Measurements from ENCODE around the gene TUBA4B. TPM values are rescaled to one million over a fixed set of nuclear protein-coding genes. Genes with fewer than 3 reads are reported as not detected.
"Not testable (repeated sequence)": the region's sequence is repeated elsewhere in the genome, so short reads cannot be mapped to it uniquely, and the experiment has no call there.

TUBA4B gene
- polyA plus RNA-seq, 3 donors: not detected

DNA sequence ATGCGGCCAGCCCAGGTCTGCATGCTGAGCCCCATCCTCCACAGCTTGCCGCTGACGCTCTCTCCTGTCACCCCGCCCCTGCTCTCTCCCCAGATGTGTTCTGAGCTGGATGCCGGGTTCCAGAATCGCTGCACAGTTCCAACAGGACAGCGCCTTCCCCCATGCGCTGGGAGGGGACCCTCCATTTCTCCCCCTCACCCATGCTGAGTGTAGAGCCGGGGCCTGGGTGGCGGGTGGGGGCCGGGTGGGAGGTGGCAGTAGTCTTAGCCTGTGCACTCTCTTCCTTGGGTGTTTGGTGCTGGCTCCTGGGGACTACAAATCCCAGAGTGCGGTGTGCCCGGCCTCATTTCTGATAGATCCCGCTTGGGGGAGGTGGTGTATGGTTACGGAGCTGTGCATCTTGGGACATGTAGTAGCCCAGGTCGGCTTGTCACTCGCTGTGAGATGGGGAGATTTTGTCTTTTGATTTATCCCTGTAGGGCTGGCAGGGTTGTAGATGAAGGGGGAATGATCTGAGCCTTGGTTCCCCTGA is 32.9 kb downstream of the TUBA4B start:
- no peak overlapping the region for H3K27ac ChIP-seq (ENCODE audit: low read depth in 1 of 2, low read length in 2 of 2)
- DNase-seq: no peak
- no peak overlapping the region for H3K4me3 Mint-ChIP-seq
- no peak overlapping the region for H3K27ac Mint-ChIP-seq
- TF ChIP-seq CTCF (IDR thresholded peaks at IDR 0.05): no peak
- H3K4me2 ChIP-seq (replicated peaks; ENCODE audit: extremely low read depth, low read length, poor library complexity, severe bottlenecking): no peak overlapping the region
- H3K36me3 ChIP-seq (replicated peaks in 1 of 2; ENCODE audit: control insufficient read depth in 1 of 2, insufficient read depth in 2 of 2, low read length in 2 of 2): peaks cover 47 to 49% of the 10 kb centered on the region in 2 donors
- H2AFZ ChIP-seq (ENCODE audit: insufficient read depth, low read depth, low read length, poor library complexity, severe bottlenecking): no peak overlapping the region
- peaks cover 52% of the 10 kb centered on the region in 2 donors for H3K36me3 Mint-ChIP-seq
- H3K79me2 ChIP-seq (ENCODE audit: insufficient read depth, low read length): no peaks in the 10 kb centered on the region
- H3K4me1 Mint-ChIP-seq: peaks cover 2% of the 10 kb centered on the region
- H3K4me3 ChIP-seq (replicated peaks in 1 of 3; ENCODE audit: low read depth in 2 of 3, low read length in 3 of 3): no peak overlapping the region
- 100% methylated on average over 10 of the region's 17 CpGs for WGBS (ENCODE audit: insufficient coverage)
- no peaks in the 10 kb centered on the region for H3K27me3 ChIP-seq (ENCODE audit: control insufficient read depth in 2 of 2, insufficient read depth in 2 of 2, low read length in 2 of 2)
- peaks cover 5% of the 10 kb centered on the region for H4K20me1 ChIP-seq (ENCODE audit: insufficient read depth, low read length)
- H3K9me3 Mint-ChIP-seq: peaks cover 0 to 1% (median 0%) of the 10 kb centered on the region in 7 donors
- intact Hi-C loops (cut with micrococcal nuclease): no loop called here
- peaks cover 0 to 6% (median 5%) of the 10 kb centered on the region in 3 donors for H3K27me3 Mint-ChIP-seq (ENCODE audit: low read depth in 3 of 3)
- no peaks in the 10 kb centered on the region for H3K4me1 ChIP-seq (ENCODE audit: control insufficient read depth in 1 of 2, insufficient read depth in 2 of 2, low read length in 2 of 2)
- no peaks in the 10 kb centered on the region for H3K9me3 ChIP-seq (replicated peaks in 1 of 2; ENCODE audit: control insufficient read depth in 1 of 2, insufficient read depth in 1 of 2, low read length in 2 of 2)
- H3K9ac ChIP-seq (ENCODE audit: insufficient read depth, low read length, poor library complexity, severe bottlenecking): no peak overlapping the region

DNA sequence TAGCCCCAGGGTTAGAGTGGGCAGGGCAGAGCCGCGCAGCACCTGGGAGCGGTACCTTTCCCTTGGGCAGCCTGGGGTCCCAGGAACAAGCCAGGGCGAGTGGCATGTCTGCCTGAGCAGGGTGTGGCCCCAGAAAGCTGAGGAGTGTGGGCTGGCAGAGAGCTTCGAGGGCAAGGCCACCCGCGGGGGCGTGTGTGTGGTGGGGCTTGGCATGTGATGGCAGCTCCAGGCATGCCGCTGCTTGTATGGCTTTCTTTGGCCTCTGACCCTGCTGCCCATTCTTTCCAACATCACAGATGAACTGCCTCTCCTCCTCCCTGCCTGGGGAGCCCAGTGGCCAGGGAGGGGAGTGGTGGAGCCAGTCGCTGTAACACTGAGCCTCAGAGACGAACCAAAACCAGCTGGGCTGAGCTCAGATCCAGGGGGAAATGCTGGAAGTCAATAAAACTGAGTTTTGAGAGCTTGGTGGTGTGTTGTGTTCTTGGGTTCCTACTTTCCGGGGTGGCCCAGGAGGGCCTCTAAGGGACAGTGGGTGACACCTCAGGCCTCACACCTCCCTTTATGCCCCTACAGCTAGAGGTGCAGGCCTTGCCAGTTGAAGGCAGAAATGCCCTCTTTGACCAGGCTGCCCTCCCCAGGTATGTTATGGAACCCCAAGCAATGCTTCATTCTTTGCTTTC is 33.5 kb downstream of the TUBA4B start:
- Histone ChIP-seq H2AFZ (ENCODE audit: insufficient read depth, low read depth, low read length, poor library complexity, severe bottlenecking) (no peak overlapping the region), H3K27ac (ENCODE audit: low read depth in 1 of 2, low read length in 2 of 2) (no peak overlapping the region)
- peaks cover 0 to 6% (median 6%) of the 10 kb centered on the region in 3 donors for H3K27me3 Mint-ChIP-seq (ENCODE audit: low read depth in 3 of 3)

DNA sequence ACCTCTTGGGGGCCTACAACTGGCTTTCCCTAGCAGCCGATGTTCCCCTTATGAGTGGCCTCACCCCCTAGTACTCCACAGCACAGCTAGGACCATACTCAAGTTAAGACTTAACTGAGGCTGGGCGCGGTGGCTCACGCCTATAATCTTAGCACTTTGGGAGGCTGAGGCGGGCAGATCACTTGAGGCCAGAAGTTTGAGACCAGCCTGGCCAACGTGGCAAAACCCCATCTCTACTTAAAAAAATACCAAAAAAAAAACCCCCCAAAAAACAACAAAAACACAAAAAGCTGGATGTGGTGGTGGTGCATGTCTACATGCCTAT is 34.0 kb downstream of the TUBA4B start:
- H3K4me1 ChIP-seq (ENCODE audit: control insufficient read depth in 1 of 2, insufficient read depth in 2 of 2, low read length in 2 of 2); H3K4me3 Mint-ChIP-seq; H3K27me3 Mint-ChIP-seq (ENCODE audit: low read depth in 3 of 3); DNase-seq; H2AFZ ChIP-seq (ENCODE audit: insufficient read depth, low read depth, low read length, poor library complexity, severe bottlenecking); H3K9me3 ChIP-seq (replicated peaks in 1 of 2; ENCODE audit: control insufficient read depth in 1 of 2, insufficient read depth in 1 of 2, low read length in 2 of 2); H3K27ac Mint-ChIP-seq; H4K20me1 ChIP-seq (ENCODE audit: insufficient read depth, low read length); H3K27me3 ChIP-seq (ENCODE audit: control insufficient read depth in 2 of 2, insufficient read depth in 2 of 2, low read length in 2 of 2); H3K79me2 ChIP-seq (ENCODE audit: insufficient read depth, low read length); H3K4me2 ChIP-seq (replicated peaks; ENCODE audit: extremely low read depth, low read length, poor library complexity, severe bottlenecking); intact Hi-C loops (cut with micrococcal nuclease); H3K27ac ChIP-seq (ENCODE audit: low read depth in 1 of 2, low read length in 2 of 2); H3K4me3 ChIP-seq (replicated peaks in 1 of 3; ENCODE audit: low read depth in 2 of 3, low read length in 3 of 3); H3K9me3 Mint-ChIP-seq; H3K4me1 Mint-ChIP-seq; H3K9ac ChIP-seq (ENCODE audit: insufficient read depth, low read length, poor library complexity, severe bottlenecking): not testable (repeated sequence)
- H3K36me3 ChIP-seq (replicated peaks in 1 of 2; ENCODE audit: control insufficient read depth in 1 of 2, insufficient read depth in 2 of 2, low read length in 2 of 2): peaks cover 38 to 39% of the 10 kb centered on the region in 2 donors
- H3K36me3 Mint-ChIP-seq: peaks cover 41% of the 10 kb centered on the region in 2 donors
- 93% methylated on average over 1 of the region's 6 CpGs for WGBS (ENCODE audit: insufficient coverage)

More for the DNA sequence above, 33.5 kb downstream of the TUBA4B start:
- TF ChIP-seq CTCF (IDR thresholded peaks at IDR 0.05): no peak
- H3K36me3 Mint-ChIP-seq: peaks cover 45 to 46% of the 10 kb centered on the region in 2 donors
- peaks cover 0 to 1% (median 0%) of the 10 kb centered on the region in 7 donors for H3K9me3 Mint-ChIP-seq
- H4K20me1 ChIP-seq (ENCODE audit: insufficient read depth, low read length): peaks cover 5% of the 10 kb centered on the region
- H3K27me3 ChIP-seq (ENCODE audit: control insufficient read depth in 2 of 2, insufficient read depth in 2 of 2, low read length in 2 of 2): no peaks in the 10 kb centered on the region
- no peaks in the 10 kb centered on the region for H3K9me3 ChIP-seq (replicated peaks in 1 of 2; ENCODE audit: control insufficient read depth in 1 of 2, insufficient read depth in 1 of 2, low read length in 2 of 2)
- H3K4me2 ChIP-seq (replicated peaks; ENCODE audit: extremely low read depth, low read length, poor library complexity, severe bottlenecking): no peak overlapping the region
- no peak for DNase-seq
- H3K4me1 Mint-ChIP-seq: peaks cover 2% of the 10 kb centered on the region
- H3K9ac ChIP-seq (ENCODE audit: insufficient read depth, low read length, poor library complexity, severe bottlenecking): no peak overlapping the region
- no peak overlapping the region for H3K4me3 Mint-ChIP-seq
- intact Hi-C loops (cut with micrococcal nuclease): no loop called here
- H3K36me3 ChIP-seq (replicated peaks in 1 of 2; ENCODE audit: control insufficient read depth in 1 of 2, insufficient read depth in 2 of 2, low read length in 2 of 2): peaks cover 43% of the 10 kb centered on the region in 2 donors
- 100% methylated on average over 2 of the region's 12 CpGs for WGBS (ENCODE audit: insufficient coverage)
- no peaks in the 10 kb centered on the region for H3K4me1 ChIP-seq (ENCODE audit: control insufficient read depth in 1 of 2, insufficient read depth in 2 of 2, low read length in 2 of 2)
- H3K27ac Mint-ChIP-seq: peak overlapping the region in 3 of 7 donors; percentile 33 to 67 (median 36)
- H3K4me3 ChIP-seq (replicated peaks in 1 of 3; ENCODE audit: low read depth in 2 of 3, low read length in 3 of 3): no peak overlapping the region
- H3K79me2 ChIP-seq (ENCODE audit: insufficient read depth, low read length): no peaks in the 10 kb centered on the region
